ENCODE data around the gene STARD3NL. TPM values are rescaled to one million over a fixed set of nuclear protein-coding genes. Genes with fewer than 3 reads are reported as not detected.

Gene STARD3NL
- total RNA-seq, 2 donors from 2014 or later = 48.6 to 58.3 TPM

GRCh38 chr7:38153515-38153914 is 24.5 kb upstream of the STARD3NL start:
- Mint-ChIP-seq H3K9me3 (no peaks in the 10 kb centered on the region), H3K4me3 (no peak overlapping the region), H3K27ac (no peak overlapping the region), H3K27me3 (ENCODE audit: insufficient read depth) (no peaks in the 10 kb centered on the region), H3K36me3 (ENCODE audit: low read depth) (no peaks in the 10 kb centered on the region), H3K4me1 (no peaks in the 10 kb centered on the region)
- Histone ChIP-seq H3K9ac (ENCODE audit: extremely low read depth, low read length, poor library complexity, severe bottlenecking) (no peak overlapping the region), H3K4me3 (ENCODE audit: low read length) (no peak overlapping the region), H3K4me1 (ENCODE audit: control insufficient read depth, insufficient read depth, low read length) (no peaks in the 10 kb centered on the region), H3K9me3 (ENCODE audit: control insufficient read depth, low read length) (no peaks in the 10 kb centered on the region), H3K36me3 (ENCODE audit: control insufficient read depth, insufficient read depth, low read length) (no peaks in the 10 kb centered on the region), H3K27ac (ENCODE audit: low read depth, low read length) (no peak overlapping the region), H3K27me3 (ENCODE audit: control insufficient read depth, insufficient read depth, low read length, poor library complexity, severe bottlenecking) (no peaks in the 10 kb centered on the region)
- WGBS, 2 experiments (ENCODE audit: insufficient coverage in 1 of 2, insufficient read length in 1 of 2) = 62% methylated on average over 1 of the region's 1 CpG; no CpG with 5 or more reads in 1 of the 2 experiments
- no peak for TF ChIP-seq CTCF (conservative IDR thresholded peaks at IDR 0.05)
- DNase-seq = no peak

- H3K4me1 ChIP-seq (ENCODE audit: control insufficient read depth, insufficient read depth, low read length) = no peaks in the 10 kb centered on the region
- no peak overlapping the region for H3K9ac ChIP-seq (ENCODE audit: extremely low read depth, low read length, poor library complexity, severe bottlenecking)
- H3K4me1 Mint-ChIP-seq = no peaks in the 10 kb centered on the region
- no peaks in the 10 kb centered on the region for H3K36me3 Mint-ChIP-seq (ENCODE audit: low read depth)
- no peak overlapping the region for H3K4me3 Mint-ChIP-seq
- no peaks in the 10 kb centered on the region for H3K9me3 ChIP-seq (ENCODE audit: control insufficient read depth, low read length)
- no peak overlapping the region for H3K27ac Mint-ChIP-seq
- H3K27me3 ChIP-seq (ENCODE audit: control insufficient read depth, insufficient read depth, low read length, poor library complexity, severe bottlenecking) = no peaks in the 10 kb centered on the region
- H3K4me3 ChIP-seq (ENCODE audit: low read length) = no peak overlapping the region
- H3K27me3 Mint-ChIP-seq (ENCODE audit: insufficient read depth) = no peaks in the 10 kb centered on the region
- H3K27ac ChIP-seq (ENCODE audit: low read depth, low read length) = no peak overlapping the region
- 82 to 100% methylated on average over 1 to 2 of the region's 2 CpGs for WGBS, 2 experiments (ENCODE audit: insufficient coverage in 1 of 2, insufficient read length in 1 of 2)
- DNase-seq = no peak
- no peaks in the 10 kb centered on the region for H3K9me3 Mint-ChIP-seq
- TF ChIP-seq CTCF (conservative IDR thresholded peaks at IDR 0.05) = no peak
- no peaks in the 10 kb centered on the region for H3K36me3 ChIP-seq (ENCODE audit: control insufficient read depth, insufficient read depth, low read length)
Observed at GRCh38 chr7:38154278-38154677, 23.8 kb upstream of the STARD3NL start.

- H3K4me1 Mint-ChIP-seq = no peaks in the 10 kb centered on the region
- peaks cover 18% of the 10 kb centered on the region for H3K9me3 Mint-ChIP-seq
- Histone ChIP-seq H3K4me1 (ENCODE audit: control insufficient read depth, insufficient read depth, low read length) (no peaks in the 10 kb centered on the region), H3K27ac (ENCODE audit: low read depth, low read length) (no peak overlapping the region), H3K27me3 (ENCODE audit: control insufficient read depth, insufficient read depth, low read length, poor library complexity, severe bottlenecking) (no peaks in the 10 kb centered on the region), H3K9me3 (ENCODE audit: control insufficient read depth, low read length) (no peaks in the 10 kb centered on the region), H3K4me3 (ENCODE audit: low read length) (no peak overlapping the region), H3K36me3 (ENCODE audit: control insufficient read depth, insufficient read depth, low read length) (no peaks in the 10 kb centered on the region), H3K9ac (ENCODE audit: extremely low read depth, low read length, poor library complexity, severe bottlenecking) (no peak overlapping the region)
- DNase-seq = no peak
- no peak overlapping the region for H3K4me3 Mint-ChIP-seq
- no peaks in the 10 kb centered on the region for H3K27me3 Mint-ChIP-seq (ENCODE audit: insufficient read depth)
- WGBS, 2 experiments (ENCODE audit: insufficient coverage in 1 of 2, insufficient read length in 1 of 2) = 94 to 98% methylated on average over 4 to 5 of the region's 5 CpGs
- H3K27ac Mint-ChIP-seq = no peak overlapping the region
- H3K36me3 Mint-ChIP-seq (ENCODE audit: low read depth) = no peaks in the 10 kb centered on the region
- no peak for TF ChIP-seq CTCF (conservative IDR thresholded peaks at IDR 0.05)
Observed at GRCh38 chr7:38160003-38160571, 18.0 kb upstream of the STARD3NL start.
